NK-92 (cell line): Measurements from ENCODE around the gene CMTM1.
"Not testable (repeated sequence)": the region's sequence is repeated elsewhere in the genome, so short reads cannot be mapped to it uniquely, and the experiment has no call there.

Experiments
- DNase-seq: peaks from one replicate; lab custom pipeline; 2025; ENCODE audit not compliant: unreplicated experiment; lab: John Stamatoyannopoulos, UW

Gene CMTM1

GRCh38 chr16:66610111-66610820 is 44.0 kb downstream of the CMTM1 start:
- no peak for DNase-seq

GRCh38 chr16:66611911-66612310 is 45.7 kb downstream of the CMTM1 start:
- DNase-seq = not testable (repeated sequence)

GRCh38 chr16:66612422-66612821 is 46.2 kb downstream of the CMTM1 start:
- DNase-seq = no peak

- no peak for DNase-seq
These were observed 48.0 kb downstream of the CMTM1 start for GRCh38 chr16:66614161-66614802.

GRCh38 chr16:66616169-66616568 is 49.9 kb downstream of the CMTM1 start:
- no peak for DNase-seq

- DNase-seq = no peak
These were observed 50.4 kb downstream of the CMTM1 start for GRCh38 chr16:66616592-66616991.

GRCh38 chr16:66617010-66617434 is 50.8 kb downstream of the CMTM1 start:
- DNase-seq = no peak

GRCh38 chr16:66617728-66618127 is 51.5 kb downstream of the CMTM1 start:
- DNase-seq = no peak

GRCh38 chr16:66618588-66619375 is 52.5 kb downstream of the CMTM1 start:
- DNase-seq = no peak

GRCh38 chr16:66619534-66620428 is 53.5 kb downstream of the CMTM1 start:
- no peak for DNase-seq

GRCh38 chr16:66620429-66620795 is 54.2 kb downstream of the CMTM1 start:
- DNase-seq = no peak

GRCh38 chr16:66621973-66622372 is 55.7 kb downstream of the CMTM1 start:
- DNase-seq = no peak

GRCh38 chr16:66622863-66623262 is 56.6 kb downstream of the CMTM1 start:
- no peak for DNase-seq

- no peak for DNase-seq
These were observed 57.5 kb downstream of the CMTM1 start for GRCh38 chr16:66623755-66624154.

- DNase-seq = not testable (repeated sequence)
These were observed 61.6 kb downstream of the CMTM1 start for GRCh38 chr16:66627611-66628378.
